GM12801 (cell line): ENCODE measurements around the gene PHB1.

Experiments
- CTCF ChIP-seq: IDR thresholded peaks from one replicate; pipeline ENCODE4 v1.5.1; 2011; ENCODE audit warnings: control low read depth; ENCODE audit not compliant: insufficient read length; ENCODE audit errors: extremely low read depth

The PHB1 gene

GRCh38 chr17:49369089-49369488 is 45.6 kb downstream of the PHB1 start:
- TF ChIP-seq CTCF: no peak

- TF ChIP-seq CTCF: no peak
These were observed 49.0 kb downstream of the PHB1 start for GRCh38 chr17:49365667-49366066.

GRCh38 chr17:49364119-49364518 is 50.6 kb downstream of the PHB1 start:
- TF ChIP-seq CTCF: no peak

- no peak for TF ChIP-seq CTCF
These were observed 51.4 kb downstream of the PHB1 start for GRCh38 chr17:49363251-49363650.

- TF ChIP-seq CTCF: no peak
These were observed 52.0 kb downstream of the PHB1 start for GRCh38 chr17:49362723-49363117.

GRCh38 chr17:49361902-49362722 is 52.6 kb downstream of the PHB1 start, which contains the start of gene ZNF652:
ZNF652 (minus strand) TSS chr17:49362250; CDS start chr17:49317725, 44,525 bp downstream.
- no peak for TF ChIP-seq CTCF

- no peak for TF ChIP-seq CTCF
These were observed 53.4 kb downstream of the PHB1 start for GRCh38 chr17:49361129-49361901.
